IMR-90 (cell line): ENCODE measurements around the gene DYTN. TPM values are rescaled to one million over a fixed set of nuclear protein-coding genes. Genes with fewer than 3 reads are reported as not detected.

Source experiments
- microRNA-seq, 2 experiments: library from miRNA; stranded (forward) in 1 of 2; unstranded in 1 of 2; fragments of 10-50 nt in 1 of 2; fragments of <30 nt in 1 of 2; gene quantifications in 1 of 2; microRNA quantifications in 1 of 2; one replicate each; pipeline versions ENCODE3 to v1.1.0; 2013 to 2020; ENCODE audit not compliant: insufficient read depth in 1 of 2, insufficient read length in 1 of 2, unreplicated experiment in 1 of 2
- polyA plus RNA-seq, 3 experiments: library from polyadenylated mRNA; depleted of rRNA; stranded (reverse); fragments of >200 nt; gene quantifications; 2 replicates each; pipeline ENCODE4 v1.2.3, GENCODE V29; 2012; ENCODE audit warnings: low replicate concordance in 1 of 3
- small RNA-seq, 5 experiments: library from RNA; depleted of rRNA; stranded (forward); fragments of <200 nt; gene quantifications; one replicate each; pipeline ENCODE3, GENCODE V24; 2012
- total RNA-seq: library from RNA; depleted of rRNA; stranded (reverse); fragments of >200 nt; gene quantifications from 2 replicates; pipeline ENCODE4 v1.2.3, GENCODE V29; 2012; rRNA removed

DYTN gene
- total and polyA plus RNA-seq, 2 of the 4 experiments (the other 2 are of a cell fraction), result not detected

Small RNAs within 50 kb of the gene (microRNA-seq; reads per million reads assigned to microRNA genes)
- not detected for gene RF00019 (ENCODE audit: insufficient read depth, insufficient read length)

Small RNAs within 50 kb of the gene (small RNA-seq; reads per million reads assigned to genes)
- 0 reads per million in 5 experiments for gene RF00019

Other genes starting within 250 kb of the DYTN start
- gene FAM237A, start 75.9 kb downstream of the DYTN start, total RNA-seq, result not detected in 2 replicates
- not detected in 2 replicates for gene FAM237A, start 75.9 kb downstream of the DYTN start, polyA plus RNA-seq (2012; rRNA removed)
- gene MDH1B, start 46.9 kb upstream of the DYTN start, total RNA-seq, result 0.54 and 0.56 TPM in 2 replicates
- 0.38 and 0.53 TPM in 2 replicates for gene MDH1B, start 46.9 kb upstream of the DYTN start, polyA plus RNA-seq (2012; rRNA removed)
- 50.4 and 70.3 TPM in 2 replicates for gene FASTKD2, start 47.2 kb upstream of the DYTN start, total RNA-seq
- 17.6 and 18.5 TPM in 2 replicates for gene FASTKD2, start 47.2 kb upstream of the DYTN start, polyA plus RNA-seq (2012; rRNA removed)
- not detected in 2 replicates for gene CPO, start 221.1 kb upstream of the DYTN start, total RNA-seq
- not detected in 2 replicates for gene CPO, start 221.1 kb upstream of the DYTN start, polyA plus RNA-seq (2012; rRNA removed)